Measurements from ENCODE around the gene MYH2.
"Not testable (repeated sequence)": the region's sequence is repeated elsewhere in the genome, so short reads cannot be mapped to it uniquely, and the experiment has no call there.

The MYH2 gene

GRCh38 chr17:10556301-10557005, 7.0 kb upstream of the MYH2 start:
- H3K27ac ChIP-seq (ENCODE audit: low read depth, low read length), result no peak overlapping the region
- H3K9me3 ChIP-seq (ENCODE audit: control insufficient read depth in 1 of 2, low read length in 2 of 2), result no peaks in the 10 kb centered on the region
- no peaks in the 10 kb centered on the region for H3K36me3 ChIP-seq (ENCODE audit: control insufficient read depth in 1 of 2, insufficient read depth in 2 of 2, low read length in 2 of 2)
- H3K4me1 ChIP-seq (ENCODE audit: control insufficient read depth in 1 of 2, insufficient read depth in 2 of 2, low read length in 2 of 2), result no peaks in the 10 kb centered on the region
- no peaks in the 10 kb centered on the region for H3K27me3 ChIP-seq (ENCODE audit: control insufficient read depth in 1 of 2, insufficient read depth in 2 of 2, low read length in 2 of 2)
- H3K4me3 ChIP-seq (ENCODE audit: low read depth in 1 of 2, low read length in 2 of 2), result no peak overlapping the region
- no peak overlapping the region for H3K9ac ChIP-seq (ENCODE audit: low read depth in 1 of 2, low read length in 2 of 2)

DNA sequence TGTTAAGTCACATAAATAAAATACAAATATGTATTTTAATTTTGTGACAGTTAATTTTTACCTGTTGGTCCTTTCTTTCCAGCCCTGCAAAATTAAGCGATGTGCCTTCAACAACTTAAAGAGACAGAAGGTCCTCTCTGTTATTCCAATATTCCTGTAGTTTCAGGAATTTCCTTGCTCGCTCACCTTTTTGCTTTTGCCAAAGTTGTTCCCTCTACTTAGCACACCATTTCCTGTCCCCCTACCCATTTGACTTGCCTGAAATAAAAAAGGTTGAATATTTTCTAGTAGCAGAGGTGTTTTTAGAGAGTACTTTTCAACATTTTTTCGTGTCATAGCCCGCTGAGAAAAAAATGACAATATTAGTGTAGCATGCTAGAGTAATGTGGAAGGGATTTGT, 556 bp upstream of the MYH2 start:
- no peaks in the 10 kb centered on the region for H3K4me1 ChIP-seq (ENCODE audit: control insufficient read depth in 1 of 2, insufficient read depth in 2 of 2, low read length in 2 of 2)
- H3K9me3 ChIP-seq (ENCODE audit: control insufficient read depth in 1 of 2, low read length in 2 of 2), result no peaks in the 10 kb centered on the region
- H3K9ac ChIP-seq (ENCODE audit: low read depth in 1 of 2, low read length in 2 of 2), result no peak overlapping the region
- no peaks in the 10 kb centered on the region for H3K27me3 ChIP-seq (ENCODE audit: control insufficient read depth in 1 of 2, insufficient read depth in 2 of 2, low read length in 2 of 2)
- no peaks in the 10 kb centered on the region for H3K36me3 ChIP-seq (ENCODE audit: control insufficient read depth in 1 of 2, insufficient read depth in 2 of 2, low read length in 2 of 2)
- H3K4me3 ChIP-seq (ENCODE audit: low read depth in 1 of 2, low read length in 2 of 2), result no peak overlapping the region
- no peak overlapping the region for H3K27ac ChIP-seq (ENCODE audit: low read depth, low read length)

DNA sequence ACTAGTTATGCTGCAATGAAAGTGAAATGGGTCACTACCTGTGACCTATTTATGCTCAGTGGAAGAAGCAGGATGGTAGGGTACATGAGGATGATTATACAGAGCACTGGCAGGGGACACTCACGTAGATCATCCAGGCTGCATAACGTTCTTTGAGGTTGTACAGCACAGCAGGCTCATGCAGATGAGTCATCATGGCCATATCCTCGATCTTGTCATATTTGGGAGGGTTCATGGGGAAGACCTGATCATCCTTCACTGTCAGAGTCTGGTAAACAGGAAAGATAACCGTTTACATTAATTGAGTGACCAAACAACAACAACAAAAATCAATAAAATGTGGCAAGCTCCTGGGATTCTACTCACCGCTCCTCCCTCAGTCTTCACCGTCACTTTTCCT, 2.1 kb downstream of the MYH2 start:
- Histone ChIP-seq H3K27me3 (ENCODE audit: control insufficient read depth in 1 of 2, insufficient read depth in 2 of 2, low read length in 2 of 2) (no peaks in the 10 kb centered on the region), H3K9me3 (ENCODE audit: control insufficient read depth in 1 of 2, low read length in 2 of 2) (no peaks in the 10 kb centered on the region), H3K9ac (ENCODE audit: low read depth in 1 of 2, low read length in 2 of 2) (no peak overlapping the region), H3K4me1 (ENCODE audit: control insufficient read depth in 1 of 2, insufficient read depth in 2 of 2, low read length in 2 of 2) (no peaks in the 10 kb centered on the region), H3K27ac (ENCODE audit: low read depth, low read length) (no peak overlapping the region), H3K4me3 (ENCODE audit: low read depth in 1 of 2, low read length in 2 of 2) (no peak overlapping the region), H3K36me3 (ENCODE audit: control insufficient read depth in 1 of 2, insufficient read depth in 2 of 2, low read length in 2 of 2) (no peaks in the 10 kb centered on the region)

GRCh38 chr17:10543486-10543885, 6.0 kb downstream of the MYH2 start:
- H3K27ac ChIP-seq (ENCODE audit: low read depth, low read length); H3K36me3 ChIP-seq (ENCODE audit: control insufficient read depth in 1 of 2, insufficient read depth in 2 of 2, low read length in 2 of 2); H3K4me3 ChIP-seq (ENCODE audit: low read depth in 1 of 2, low read length in 2 of 2); H3K4me1 ChIP-seq (ENCODE audit: control insufficient read depth in 1 of 2, insufficient read depth in 2 of 2, low read length in 2 of 2); H3K9me3 ChIP-seq (ENCODE audit: control insufficient read depth in 1 of 2, low read length in 2 of 2); H3K9ac ChIP-seq (ENCODE audit: low read depth in 1 of 2, low read length in 2 of 2); H3K27me3 ChIP-seq (ENCODE audit: control insufficient read depth in 1 of 2, insufficient read depth in 2 of 2, low read length in 2 of 2): not testable (repeated sequence)

DNA sequence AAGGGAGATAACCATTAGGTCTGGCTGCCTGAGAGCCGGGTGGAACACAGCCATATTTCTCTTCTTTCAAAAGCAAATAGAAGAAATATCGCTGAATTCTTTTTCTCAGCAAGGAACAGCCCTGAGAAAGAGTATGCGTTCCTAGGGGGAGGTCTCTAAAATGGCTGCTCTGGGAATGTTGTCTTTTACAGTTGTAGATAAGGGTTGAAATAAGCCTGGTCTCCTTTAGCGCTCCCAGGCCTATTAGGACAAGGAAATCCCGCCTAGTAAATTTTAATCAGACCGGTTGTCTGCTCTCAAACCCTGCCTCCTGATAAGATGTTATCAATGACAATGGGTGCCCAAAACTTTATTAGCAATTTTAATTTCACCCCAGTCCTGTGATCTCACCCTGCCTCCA, 8.3 kb downstream of the MYH2 start:
- H3K36me3 ChIP-seq (ENCODE audit: control insufficient read depth in 1 of 2, insufficient read depth in 2 of 2, low read length in 2 of 2); H3K27me3 ChIP-seq (ENCODE audit: control insufficient read depth in 1 of 2, insufficient read depth in 2 of 2, low read length in 2 of 2); H3K4me1 ChIP-seq (ENCODE audit: control insufficient read depth in 1 of 2, insufficient read depth in 2 of 2, low read length in 2 of 2); H3K27ac ChIP-seq (ENCODE audit: low read depth, low read length); H3K9ac ChIP-seq (ENCODE audit: low read depth in 1 of 2, low read length in 2 of 2); H3K4me3 ChIP-seq (ENCODE audit: low read depth in 1 of 2, low read length in 2 of 2); H3K9me3 ChIP-seq (ENCODE audit: control insufficient read depth in 1 of 2, low read length in 2 of 2): not testable (repeated sequence)

DNA sequence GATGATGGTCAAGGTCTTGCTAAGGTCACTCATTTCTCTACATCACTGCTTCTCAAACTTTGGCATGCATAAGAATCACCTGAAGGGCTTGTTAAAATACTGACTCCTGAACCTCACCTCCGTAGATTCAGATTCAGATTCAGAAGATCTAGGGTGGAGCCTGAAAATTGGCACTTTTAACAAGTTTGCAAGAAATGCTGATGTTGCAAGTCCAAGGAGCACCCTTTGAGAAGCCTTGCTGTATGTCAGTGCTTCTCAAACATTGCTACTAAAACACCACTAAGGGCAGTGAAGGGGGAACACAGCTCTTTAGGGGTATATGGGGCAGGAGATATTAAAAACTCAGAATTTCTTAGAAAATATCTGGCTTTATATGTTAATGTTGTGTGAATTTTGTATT, 17.4 kb downstream of the MYH2 start:
- Histone ChIP-seq H3K27ac (ENCODE audit: low read depth, low read length) (no peak overlapping the region), H3K27me3 (ENCODE audit: control insufficient read depth in 1 of 2, insufficient read depth in 2 of 2, low read length in 2 of 2) (no peaks in the 10 kb centered on the region), H3K4me1 (ENCODE audit: control insufficient read depth in 1 of 2, insufficient read depth in 2 of 2, low read length in 2 of 2) (no peaks in the 10 kb centered on the region), H3K36me3 (ENCODE audit: control insufficient read depth in 1 of 2, insufficient read depth in 2 of 2, low read length in 2 of 2) (no peaks in the 10 kb centered on the region), H3K9ac (ENCODE audit: low read depth in 1 of 2, low read length in 2 of 2) (no peak overlapping the region), H3K4me3 (ENCODE audit: low read depth in 1 of 2, low read length in 2 of 2) (no peak overlapping the region), H3K9me3 (ENCODE audit: control insufficient read depth in 1 of 2, low read length in 2 of 2) (no peaks in the 10 kb centered on the region)

GRCh38 chr17:10527419-10527818, 22.0 kb downstream of the MYH2 start:
- H3K27me3 ChIP-seq (ENCODE audit: control insufficient read depth in 1 of 2, insufficient read depth in 2 of 2, low read length in 2 of 2), result no peaks in the 10 kb centered on the region
- no peaks in the 10 kb centered on the region for H3K4me1 ChIP-seq (ENCODE audit: control insufficient read depth in 1 of 2, insufficient read depth in 2 of 2, low read length in 2 of 2)
- no peaks in the 10 kb centered on the region for H3K9me3 ChIP-seq (ENCODE audit: control insufficient read depth in 1 of 2, low read length in 2 of 2)
- no peak overlapping the region for H3K4me3 ChIP-seq (ENCODE audit: low read depth in 1 of 2, low read length in 2 of 2)
- H3K27ac ChIP-seq (ENCODE audit: low read depth, low read length), result no peak overlapping the region
- H3K9ac ChIP-seq (ENCODE audit: low read depth in 1 of 2, low read length in 2 of 2), result no peak overlapping the region
- no peaks in the 10 kb centered on the region for H3K36me3 ChIP-seq (ENCODE audit: control insufficient read depth in 1 of 2, insufficient read depth in 2 of 2, low read length in 2 of 2)

DNA sequence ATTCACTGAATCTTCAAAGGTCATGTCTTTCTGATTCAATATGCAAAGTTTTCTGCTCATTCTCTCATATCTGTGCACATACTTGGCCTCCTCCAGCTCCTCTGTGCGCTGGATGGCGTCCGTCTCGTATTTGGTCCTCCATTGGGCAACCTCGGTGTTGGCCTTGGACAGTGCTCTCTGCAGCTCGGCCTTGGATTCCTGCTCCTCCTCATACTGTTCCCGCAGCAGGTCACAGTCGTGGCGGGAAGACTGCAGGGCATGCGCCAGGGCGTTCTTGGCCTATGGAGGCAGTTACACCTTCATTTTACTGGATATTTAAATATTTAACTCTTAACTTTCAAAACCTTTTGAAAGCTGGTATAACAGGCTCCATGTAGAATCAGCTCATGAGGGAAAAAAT, 22.9 kb downstream of the MYH2 start:
- Histone ChIP-seq H3K27ac (ENCODE audit: low read depth, low read length) (no peak overlapping the region), H3K4me1 (ENCODE audit: control insufficient read depth in 1 of 2, insufficient read depth in 2 of 2, low read length in 2 of 2) (no peaks in the 10 kb centered on the region), H3K27me3 (ENCODE audit: control insufficient read depth in 1 of 2, insufficient read depth in 2 of 2, low read length in 2 of 2) (no peaks in the 10 kb centered on the region), H3K36me3 (ENCODE audit: control insufficient read depth in 1 of 2, insufficient read depth in 2 of 2, low read length in 2 of 2) (no peaks in the 10 kb centered on the region), H3K4me3 (ENCODE audit: low read depth in 1 of 2, low read length in 2 of 2) (no peak overlapping the region), H3K9me3 (ENCODE audit: control insufficient read depth in 1 of 2, low read length in 2 of 2) (no peaks in the 10 kb centered on the region), H3K9ac (ENCODE audit: low read depth in 1 of 2, low read length in 2 of 2) (no peak overlapping the region)

GRCh38 chr17:10523064-10523463, 26.4 kb downstream of the MYH2 start:
- no peaks in the 10 kb centered on the region for H3K36me3 ChIP-seq (ENCODE audit: control insufficient read depth in 1 of 2, insufficient read depth in 2 of 2, low read length in 2 of 2)
- H3K27ac ChIP-seq (ENCODE audit: low read depth, low read length), result no peak overlapping the region
- no peaks in the 10 kb centered on the region for H3K4me1 ChIP-seq (ENCODE audit: control insufficient read depth in 1 of 2, insufficient read depth in 2 of 2, low read length in 2 of 2)
- no peaks in the 10 kb centered on the region for H3K9me3 ChIP-seq (ENCODE audit: control insufficient read depth in 1 of 2, low read length in 2 of 2)
- no peaks in the 10 kb centered on the region for H3K27me3 ChIP-seq (ENCODE audit: control insufficient read depth in 1 of 2, insufficient read depth in 2 of 2, low read length in 2 of 2)
- no peak overlapping the region for H3K4me3 ChIP-seq (ENCODE audit: low read depth in 1 of 2, low read length in 2 of 2)
- no peak overlapping the region for H3K9ac ChIP-seq (ENCODE audit: low read depth in 1 of 2, low read length in 2 of 2)

- no peaks in the 10 kb centered on the region for H3K36me3 ChIP-seq (ENCODE audit: control insufficient read depth in 1 of 2, insufficient read depth in 2 of 2, low read length in 2 of 2)
- no peaks in the 10 kb centered on the region for H3K4me1 ChIP-seq (ENCODE audit: control insufficient read depth in 1 of 2, insufficient read depth in 2 of 2, low read length in 2 of 2)
- H3K9me3 ChIP-seq (ENCODE audit: control insufficient read depth in 1 of 2, low read length in 2 of 2), result no peaks in the 10 kb centered on the region
- no peaks in the 10 kb centered on the region for H3K27me3 ChIP-seq (ENCODE audit: control insufficient read depth in 1 of 2, insufficient read depth in 2 of 2, low read length in 2 of 2)
- no peak overlapping the region for H3K9ac ChIP-seq (ENCODE audit: low read depth in 1 of 2, low read length in 2 of 2)
- H3K27ac ChIP-seq (ENCODE audit: low read depth, low read length), result no peak overlapping the region
- no peak overlapping the region for H3K4me3 ChIP-seq (ENCODE audit: low read depth in 1 of 2, low read length in 2 of 2)
Observed at GRCh38 chr17:10521949-10522348, 27.5 kb downstream of the MYH2 start.
